ENCODE results near the gene METRNL.

Gene METRNL

GRCh38 chr17:83121921-83122820 is 42.8 kb downstream of the METRNL start:
- Histone ChIP-seq H3K4me1 (no peaks in the 10 kb centered on the region), H2AFZ (peak overlapping the region; percentile 75), H3K36me3 (ENCODE audit: control insufficient read depth, insufficient read depth, low read length) (no peaks in the 10 kb centered on the region), H3K9ac (no peak overlapping the region), H3K9me3 (ENCODE audit: control insufficient read depth, low read length) (no peaks in the 10 kb centered on the region), H3K27me3 (ENCODE audit: control insufficient read depth, insufficient read depth, low read length) (no peaks in the 10 kb centered on the region), H3K4me3 (ENCODE audit: low read depth, low read length) (peak overlapping the region; percentile 55), H3K79me2 (no peaks in the 10 kb centered on the region), H3K27ac (peak overlapping the region; percentile 29), H3K4me2 (ENCODE audit: low read length) (peak overlapping the region; percentile 76)
- no peak for TF ChIP-seq CTCF (IDR thresholded peaks at IDR 0.05)

- H3K27me3 ChIP-seq (ENCODE audit: control insufficient read depth, insufficient read depth, low read length): no peaks in the 10 kb centered on the region
- H3K9ac ChIP-seq: no peak overlapping the region
- H3K4me1 ChIP-seq: no peaks in the 10 kb centered on the region
- no peak overlapping the region for H3K4me3 ChIP-seq (ENCODE audit: low read depth, low read length)
- H3K27ac ChIP-seq: no peak overlapping the region
- H3K4me2 ChIP-seq (ENCODE audit: low read length): no peak overlapping the region
- no peaks in the 10 kb centered on the region for H3K79me2 ChIP-seq
- no peak overlapping the region for H2AFZ ChIP-seq
- TF ChIP-seq CTCF (IDR thresholded peaks at IDR 0.05): no peak
- no peaks in the 10 kb centered on the region for H3K9me3 ChIP-seq (ENCODE audit: control insufficient read depth, low read length)
- no peaks in the 10 kb centered on the region for H3K36me3 ChIP-seq (ENCODE audit: control insufficient read depth, insufficient read depth, low read length)
Measured at GRCh38 chr17:83122834-83123233, 43.4 kb downstream of the METRNL start.

- H3K9me3 ChIP-seq (ENCODE audit: control insufficient read depth, low read length): no peaks in the 10 kb centered on the region
- H3K9ac ChIP-seq: no peak overlapping the region
- no peak overlapping the region for H2AFZ ChIP-seq
- H3K27ac ChIP-seq: no peak overlapping the region
- H3K4me1 ChIP-seq: no peaks in the 10 kb centered on the region
- TF ChIP-seq CTCF (IDR thresholded peaks at IDR 0.05): no peak
- no peaks in the 10 kb centered on the region for H3K79me2 ChIP-seq
- H3K27me3 ChIP-seq (ENCODE audit: control insufficient read depth, insufficient read depth, low read length): no peaks in the 10 kb centered on the region
- H3K4me3 ChIP-seq (ENCODE audit: low read depth, low read length): no peak overlapping the region
- H3K4me2 ChIP-seq (ENCODE audit: low read length): no peak overlapping the region
- no peaks in the 10 kb centered on the region for H3K36me3 ChIP-seq (ENCODE audit: control insufficient read depth, insufficient read depth, low read length)
Measured at GRCh38 chr17:83123896-83124801, 44.7 kb downstream of the METRNL start.

- H3K9me3 ChIP-seq (ENCODE audit: control insufficient read depth, low read length): no peaks in the 10 kb centered on the region
- H3K9ac ChIP-seq: no peak overlapping the region
- no peaks in the 10 kb centered on the region for H3K36me3 ChIP-seq (ENCODE audit: control insufficient read depth, insufficient read depth, low read length)
- TF ChIP-seq CTCF (IDR thresholded peaks at IDR 0.05): no peak
- no peak overlapping the region for H3K4me2 ChIP-seq (ENCODE audit: low read length)
- H3K4me1 ChIP-seq: no peaks in the 10 kb centered on the region
- no peaks in the 10 kb centered on the region for H3K27me3 ChIP-seq (ENCODE audit: control insufficient read depth, insufficient read depth, low read length)
- H3K79me2 ChIP-seq: no peaks in the 10 kb centered on the region
- no peak overlapping the region for H3K27ac ChIP-seq
- H2AFZ ChIP-seq: no peak overlapping the region
- H3K4me3 ChIP-seq (ENCODE audit: low read depth, low read length): no peak overlapping the region
Measured at GRCh38 chr17:83124871-83125514, 45.6 kb downstream of the METRNL start.
